Epithelial cell of proximal tubule (primary cell): ENCODE data around the gene RNU11. TPM values are rescaled to one million over a fixed set of nuclear protein-coding genes. Genes with fewer than 3 reads are reported as not detected.
"Not testable (repeated sequence)": the region's sequence is repeated elsewhere in the genome, so short reads cannot be mapped to it uniquely, and the experiment has no call there.

Experiments
- DNase-seq: peaks from one replicate; pipeline ENCODE4 v3.0.0-alpha.2; 2011; ENCODE audit warnings: low read depth
- H3K4me3 ChIP-seq: 2 replicates; pipeline ENCODE4 v1.5.1; 2011; ENCODE audit warnings: low read depth, mild to moderate bottlenecking, low read length
- total RNA-seq: library from RNA; depleted of rRNA; stranded (reverse); fragments of >200 nt; gene quantifications from 2 replicates; pipeline ENCODE4 v1.2.3, GENCODE V29; 2015
- TF ChIP-seq, protein P1 (sequence below): conservative IDR thresholded peaks from 2 replicates; pipeline ENCODE4 v1.5.1; 2012; ENCODE audit warnings: low read depth, mild to moderate bottlenecking, low read length

Gene RNU11
- total RNA-seq, 1 donor from 2014 or later: not detected

DNA sequence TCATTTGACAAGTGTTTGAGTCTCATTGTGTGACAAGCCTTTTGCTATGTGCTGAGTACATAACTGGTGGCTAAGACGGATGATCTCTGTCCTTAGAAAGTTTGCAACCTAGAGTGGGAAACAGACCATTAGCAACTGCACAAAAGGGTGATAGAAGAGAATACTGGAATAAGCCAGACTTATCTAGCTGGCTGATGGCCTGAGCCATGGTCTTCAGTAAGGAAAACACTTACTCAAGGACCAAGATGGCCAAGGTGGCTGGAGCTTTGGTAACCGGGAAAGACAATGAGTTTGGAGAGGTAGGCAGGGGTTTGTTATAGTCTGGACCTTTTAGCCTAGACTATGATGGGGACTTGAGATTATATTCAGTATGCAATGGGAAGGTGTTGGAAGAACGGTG is 3.9 kb upstream of the RNU11 start:
- TF ChIP-seq, protein P1, sequence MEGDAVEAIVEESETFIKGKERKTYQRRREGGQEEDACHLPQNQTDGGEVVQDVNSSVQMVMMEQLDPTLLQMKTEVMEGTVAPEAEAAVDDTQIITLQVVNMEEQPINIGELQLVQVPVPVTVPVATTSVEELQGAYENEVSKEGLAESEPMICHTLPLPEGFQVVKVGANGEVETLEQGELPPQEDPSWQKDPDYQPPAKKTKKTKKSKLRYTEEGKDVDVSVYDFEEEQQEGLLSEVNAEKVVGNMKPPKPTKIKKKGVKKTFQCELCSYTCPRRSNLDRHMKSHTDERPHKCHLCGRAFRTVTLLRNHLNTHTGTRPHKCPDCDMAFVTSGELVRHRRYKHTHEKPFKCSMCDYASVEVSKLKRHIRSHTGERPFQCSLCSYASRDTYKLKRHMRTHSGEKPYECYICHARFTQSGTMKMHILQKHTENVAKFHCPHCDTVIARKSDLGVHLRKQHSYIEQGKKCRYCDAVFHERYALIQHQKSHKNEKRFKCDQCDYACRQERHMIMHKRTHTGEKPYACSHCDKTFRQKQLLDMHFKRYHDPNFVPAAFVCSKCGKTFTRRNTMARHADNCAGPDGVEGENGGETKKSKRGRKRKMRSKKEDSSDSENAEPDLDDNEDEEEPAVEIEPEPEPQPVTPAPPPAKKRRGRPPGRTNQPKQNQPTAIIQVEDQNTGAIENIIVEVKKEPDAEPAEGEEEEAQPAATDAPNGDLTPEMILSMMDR: no peak
- DNase-seq: no peak
- no peak overlapping the region for H3K4me3 ChIP-seq

DNA sequence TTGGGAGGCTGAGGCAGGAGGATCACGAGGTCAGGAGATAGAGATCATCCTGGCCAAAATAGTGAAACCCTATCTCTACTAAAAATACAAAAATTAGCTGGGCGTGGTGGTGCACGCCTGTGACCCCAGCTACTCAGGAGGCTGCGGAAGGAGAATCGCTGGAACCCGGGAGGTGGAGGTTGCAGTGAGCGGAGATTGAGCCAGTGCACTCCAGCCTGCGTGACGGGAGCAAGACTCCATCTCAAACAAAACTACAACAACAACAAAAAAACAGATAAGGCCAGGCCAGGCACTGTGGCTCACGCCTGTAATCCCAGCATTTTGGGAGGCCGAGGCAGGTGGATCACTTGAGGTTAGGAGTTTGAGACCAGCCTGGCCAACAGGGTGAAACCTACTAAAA is 3.0 kb upstream of the RNU11 start:
- H3K4me3 ChIP-seq, DNase-seq: not testable (repeated sequence)

DNA sequence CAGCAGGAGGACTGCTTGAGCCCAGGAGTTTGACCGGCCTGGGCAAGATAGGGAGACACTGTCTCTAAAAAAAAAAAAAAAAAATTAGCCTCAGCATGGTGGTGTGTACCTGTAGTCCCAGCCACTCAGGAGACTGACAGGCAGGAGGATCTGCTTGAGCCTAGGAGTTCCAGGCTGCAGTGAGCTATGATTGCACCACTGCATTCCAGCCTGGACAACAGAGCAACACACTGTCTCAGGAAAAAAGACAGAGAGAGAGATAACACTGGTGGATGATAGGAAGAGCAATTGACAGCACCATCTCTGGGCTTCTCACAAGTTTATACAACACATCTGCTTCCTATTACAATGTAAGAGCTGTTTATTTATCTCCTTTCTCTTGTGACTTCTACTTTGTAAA is 2.4 kb upstream of the RNU11 start:
- TF ChIP-seq, protein P1: no peak
- no peak overlapping the region for H3K4me3 ChIP-seq
- DNase-seq: no peak

DNA sequence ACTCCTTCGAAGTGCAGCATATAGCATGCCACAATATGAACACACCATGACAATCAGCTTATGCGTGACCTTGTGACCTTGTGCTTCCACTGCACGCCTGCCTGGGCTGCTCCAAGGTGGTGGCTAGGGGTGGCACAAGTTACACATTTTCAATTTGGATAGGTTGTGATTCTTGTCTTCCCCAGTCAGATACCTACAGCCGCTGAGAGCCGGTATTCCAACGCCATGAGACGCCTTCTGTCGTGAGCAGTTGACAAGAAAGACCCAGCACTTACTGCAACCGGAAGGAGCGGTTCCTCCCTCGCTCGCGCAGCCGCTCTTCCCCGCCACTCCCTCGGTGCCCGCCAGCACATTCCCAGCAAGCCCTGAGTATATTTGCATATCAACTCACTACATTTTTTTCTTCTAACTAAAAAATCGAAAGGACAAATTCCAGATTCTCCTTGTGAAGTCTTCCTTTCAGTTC is 359 bp upstream of the RNU11 start:
- TF ChIP-seq, protein P1: no peak
- H3K4me3 ChIP-seq: peak overlapping the region; percentile 65
- peak; percentile 85 for DNase-seq

DNA sequence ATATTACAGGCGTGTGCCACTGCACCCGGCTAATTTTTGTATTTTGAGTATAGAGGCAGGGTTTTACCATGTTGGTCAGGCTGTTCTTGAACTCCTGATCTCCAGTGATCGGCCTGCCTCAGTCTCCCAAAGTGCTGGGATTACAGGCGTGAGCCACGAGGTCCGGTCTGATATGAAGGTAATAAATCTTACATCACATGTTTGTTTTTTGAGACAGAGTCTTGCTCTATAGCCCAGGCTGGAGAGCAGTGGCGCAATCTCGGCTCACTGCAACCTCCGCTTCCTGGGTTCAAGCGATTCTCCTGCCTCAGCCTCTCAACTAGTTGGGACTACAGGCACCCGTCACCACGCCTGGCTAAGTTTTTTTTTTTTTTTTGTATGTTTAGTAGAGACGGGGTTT is 4.7 kb downstream of the RNU11 start:
- DNase-seq, H3K4me3 ChIP-seq: not testable (repeated sequence)

DNA sequence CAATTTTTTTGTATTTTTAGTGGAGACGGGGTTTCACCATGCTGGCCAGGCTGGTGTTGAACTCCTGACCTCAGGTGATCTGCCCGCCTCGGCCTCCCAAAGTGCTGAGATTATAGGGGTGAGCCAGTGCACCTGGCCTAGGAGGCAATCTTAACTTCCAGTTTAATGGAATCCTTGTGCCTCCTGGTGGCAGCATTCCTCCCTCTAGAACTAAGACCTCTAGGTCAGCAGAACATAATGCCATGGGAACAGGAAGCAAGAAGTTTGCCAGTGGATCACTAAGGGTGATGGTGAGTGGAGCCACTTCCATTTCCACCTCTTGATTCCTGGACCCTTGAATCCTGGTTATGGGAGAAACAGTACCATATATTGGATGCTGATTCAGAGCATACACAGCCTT is 5.5 kb downstream of the RNU11 start:
- TF ChIP-seq, protein P1: peak; percentile 58
- H3K4me3 ChIP-seq, DNase-seq: not testable (repeated sequence)

DNA sequence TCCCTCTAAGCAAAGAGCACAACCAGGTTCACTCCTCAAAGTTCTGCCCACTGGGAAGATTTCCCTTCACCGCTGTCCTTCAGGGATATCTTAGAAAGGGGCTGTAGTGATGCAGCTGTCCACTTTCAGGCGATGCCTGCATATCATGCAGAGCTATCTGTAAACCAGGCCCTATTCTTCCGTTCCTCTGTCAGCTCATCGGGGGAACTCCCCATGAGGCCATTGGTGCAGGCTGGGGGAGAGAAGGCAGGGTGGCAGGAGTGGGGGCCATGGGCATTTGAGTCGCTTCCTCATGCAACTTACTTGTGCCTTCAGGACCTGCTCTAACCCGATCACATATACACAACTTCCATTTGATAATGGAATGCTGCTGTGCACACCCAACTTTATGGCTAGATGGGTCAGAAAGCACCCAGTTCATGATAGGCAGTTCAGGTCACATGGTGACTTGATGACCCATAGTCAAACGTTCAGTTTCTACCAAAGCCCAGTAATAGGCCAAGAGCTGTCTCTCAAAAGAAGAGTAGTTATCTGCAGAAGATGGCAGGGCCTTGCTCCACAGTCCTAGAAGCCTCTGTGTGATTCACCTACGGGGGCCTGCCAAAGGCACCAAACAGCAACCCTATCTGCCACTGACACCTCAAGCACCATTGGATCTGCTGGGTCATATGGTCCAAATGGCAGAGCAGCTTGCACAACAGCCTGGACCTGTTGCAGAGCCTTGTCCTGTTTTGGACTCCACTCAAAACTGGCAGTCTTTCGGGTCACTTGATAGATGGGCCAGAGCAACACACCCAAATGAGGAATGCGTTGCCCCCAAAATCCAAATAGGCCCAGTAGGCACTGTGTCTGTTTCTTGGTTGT is 7.3 kb downstream of the RNU11 start:
- DNase-seq, H3K4me3 ChIP-seq: not testable (repeated sequence)

DNA sequence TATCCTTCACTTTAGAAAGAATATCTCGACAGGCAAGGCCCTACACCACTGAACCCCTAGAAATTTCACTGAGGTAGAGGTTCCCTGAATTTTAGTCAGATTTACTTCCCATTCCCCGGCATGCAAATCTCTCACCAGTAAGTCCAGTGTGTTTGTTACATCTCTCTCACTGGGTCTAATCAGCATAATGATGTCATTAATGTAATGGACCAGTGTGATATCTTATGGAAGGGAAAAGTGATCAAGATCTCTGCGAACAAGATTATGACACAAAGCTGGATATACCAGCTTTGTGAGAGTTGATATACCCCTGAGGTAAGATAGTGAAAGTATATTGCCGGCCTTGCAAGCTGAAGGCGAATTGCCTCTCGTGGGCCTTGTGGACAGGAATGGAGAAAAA is 7.9 kb downstream of the RNU11 start:
- DNase-seq: no peak
- TF ChIP-seq, protein P1: no peak
- no peak overlapping the region for H3K4me3 ChIP-seq
